ENCODE measurements around the gene ATP8A1.

Gene ATP8A1

GRCh38 chr4:42562016-42562415, 94.9 kb downstream of the ATP8A1 start:
- no peak for DNase-seq

- DNase-seq: no peak
These were observed 95.9 kb downstream of the ATP8A1 start for GRCh38 chr4:42561031-42561430.

GRCh38 chr4:42560467-42560861, 96.4 kb downstream of the ATP8A1 start:
- no peak for DNase-seq

- no peak for DNase-seq
These were observed 98.7 kb downstream of the ATP8A1 start for GRCh38 chr4:42558156-42558555.

GRCh38 chr4:42555828-42556227, 101.1 kb downstream of the ATP8A1 start:
- DNase-seq: no peak

- no peak for DNase-seq
These were observed 102.8 kb downstream of the ATP8A1 start for GRCh38 chr4:42554072-42554471.

GRCh38 chr4:42549896-42550295, 107.0 kb downstream of the ATP8A1 start:
- DNase-seq: no peak

GRCh38 chr4:42547805-42548204, 109.1 kb downstream of the ATP8A1 start:
- DNase-seq: no peak

- DNase-seq: no peak
These were observed 113.1 kb downstream of the ATP8A1 start for GRCh38 chr4:42543762-42544161.

GRCh38 chr4:42543126-42543525, 113.8 kb downstream of the ATP8A1 start:
- no peak for DNase-seq

GRCh38 chr4:42541647-42542046, 115.3 kb downstream of the ATP8A1 start:
- no peak for DNase-seq

- DNase-seq: no peak
These were observed 123.9 kb downstream of the ATP8A1 start for GRCh38 chr4:42533042-42533441.

- no peak for DNase-seq
These were observed 125.4 kb downstream of the ATP8A1 start for GRCh38 chr4:42531341-42532030.

- no peak for DNase-seq
These were observed 133.7 kb downstream of the ATP8A1 start for GRCh38 chr4:42523066-42523718.

- DNase-seq: no peak
These were observed 137.0 kb downstream of the ATP8A1 start for GRCh38 chr4:42519803-42520417.

- DNase-seq: no peak
These were observed 141.6 kb downstream of the ATP8A1 start for GRCh38 chr4:42515156-42515884.

GRCh38 chr4:42513748-42514492, 143.0 kb downstream of the ATP8A1 start:
- DNase-seq: no peak

- no peak for DNase-seq
These were observed 144.7 kb downstream of the ATP8A1 start for GRCh38 chr4:42512226-42512625.

GRCh38 chr4:42510225-42510624, 146.7 kb downstream of the ATP8A1 start:
- DNase-seq: no peak

GRCh38 chr4:42501624-42502401, 155.1 kb downstream of the ATP8A1 start:
- no peak for DNase-seq

- DNase-seq: no peak
These were observed 158.9 kb downstream of the ATP8A1 start for GRCh38 chr4:42498040-42498439.

All from activated CD4-positive, alpha-beta T cell treated with anti-CD3 and anti-CD28 coated beads for 1 hour (primary cell).